ENCODE data around the gene VDR.

Gene VDR

GRCh38 chr12:47935184-47935583, 30.4 kb upstream of the VDR start:
- no peak for TF ChIP-seq CTCF (IDR thresholded peaks at IDR 0.05; ENCODE audit: low read depth, low read length)
- in situ Hi-C loops (cut with HindIII; ENCODE audit: low sequenced_read_pairs) = no loop called here
- H3K4me3 ChIP-seq (ENCODE audit: low read depth, low read length) = no peak overlapping the region
- peak; percentile 37 for DNase-seq (ENCODE audit: low read depth, low spot score)

- no peak for DNase-seq (ENCODE audit: low read depth, low spot score)
- in situ Hi-C loops (cut with HindIII; ENCODE audit: low sequenced_read_pairs) = no loop called here
- no peak for TF ChIP-seq CTCF (IDR thresholded peaks at IDR 0.05; ENCODE audit: low read depth, low read length)
- no peak overlapping the region for H3K4me3 ChIP-seq (ENCODE audit: low read depth, low read length)
Observed at GRCh38 chr12:47931187-47931586, 26.4 kb upstream of the VDR start.

GRCh38 chr12:47930634-47931033, 25.8 kb upstream of the VDR start:
- no peak overlapping the region for H3K4me3 ChIP-seq (ENCODE audit: low read depth, low read length)
- no peak for DNase-seq (ENCODE audit: low read depth, low spot score)
- TF ChIP-seq CTCF (IDR thresholded peaks at IDR 0.05; ENCODE audit: low read depth, low read length) = no peak
- in situ Hi-C loops (cut with HindIII; ENCODE audit: low sequenced_read_pairs) = no loop called here

- no peak for DNase-seq (ENCODE audit: low read depth, low spot score)
- TF ChIP-seq CTCF (IDR thresholded peaks at IDR 0.05; ENCODE audit: low read depth, low read length) = no peak
- no peak overlapping the region for H3K4me3 ChIP-seq (ENCODE audit: low read depth, low read length)
- in situ Hi-C loops (cut with HindIII; ENCODE audit: low sequenced_read_pairs) = no loop called here
Observed at GRCh38 chr12:47927346-47927745, 22.6 kb upstream of the VDR start.

- in situ Hi-C loops (cut with HindIII; ENCODE audit: low sequenced_read_pairs) = no loop called here
- no peak for DNase-seq (ENCODE audit: low read depth, low spot score)
- H3K4me3 ChIP-seq (ENCODE audit: low read depth, low read length) = no peak overlapping the region
- no peak for TF ChIP-seq CTCF (IDR thresholded peaks at IDR 0.05; ENCODE audit: low read depth, low read length)
Observed at GRCh38 chr12:47921907-47922306, 17.1 kb upstream of the VDR start.

- H3K4me3 ChIP-seq (ENCODE audit: low read depth, low read length) = no peak overlapping the region
- no peak for DNase-seq (ENCODE audit: low read depth, low spot score)
- in situ Hi-C loops (cut with HindIII; ENCODE audit: low sequenced_read_pairs) = no loop called here
- TF ChIP-seq CTCF (IDR thresholded peaks at IDR 0.05; ENCODE audit: low read depth, low read length) = no peak
Observed at GRCh38 chr12:47920913-47921312, 16.1 kb upstream of the VDR start.

- DNase-seq (ENCODE audit: low read depth, low spot score) = no peak
- no peak for TF ChIP-seq CTCF (IDR thresholded peaks at IDR 0.05; ENCODE audit: low read depth, low read length)
- no peak overlapping the region for H3K4me3 ChIP-seq (ENCODE audit: low read depth, low read length)
- in situ Hi-C loops (cut with HindIII; ENCODE audit: low sequenced_read_pairs) = no loop called here
Observed at GRCh38 chr12:47913081-47913480, 8.3 kb upstream of the VDR start.
